HG03342 (cell line): ENCODE measurements around the gene P3R3URF.
"Not testable (repeated sequence)": the region's sequence is repeated elsewhere in the genome, so short reads cannot be mapped to it uniquely, and the experiment has no call there.

Experiments
- ATAC-seq: cut with Tn5 transposase; IDR thresholded peaks from one replicate; pipeline ENCODE4 v1.9.1; 2021; ENCODE audit warnings: mild to moderate bottlenecking, moderate library complexity; ENCODE audit not compliant: unreplicated experiment

The P3R3URF gene

GRCh38 chr1:46176211-46176865 is at the start of gene P3R3URF:
P3R3URF (minus strand) TSS chr1:46176488; CDS start chr1:46176471, 17 bp downstream.
- no peak for ATAC-seq

- no peak for ATAC-seq
Measured at GRCh38 chr1:46224966-46225365, 48.7 kb upstream of the P3R3URF start.

DNA sequence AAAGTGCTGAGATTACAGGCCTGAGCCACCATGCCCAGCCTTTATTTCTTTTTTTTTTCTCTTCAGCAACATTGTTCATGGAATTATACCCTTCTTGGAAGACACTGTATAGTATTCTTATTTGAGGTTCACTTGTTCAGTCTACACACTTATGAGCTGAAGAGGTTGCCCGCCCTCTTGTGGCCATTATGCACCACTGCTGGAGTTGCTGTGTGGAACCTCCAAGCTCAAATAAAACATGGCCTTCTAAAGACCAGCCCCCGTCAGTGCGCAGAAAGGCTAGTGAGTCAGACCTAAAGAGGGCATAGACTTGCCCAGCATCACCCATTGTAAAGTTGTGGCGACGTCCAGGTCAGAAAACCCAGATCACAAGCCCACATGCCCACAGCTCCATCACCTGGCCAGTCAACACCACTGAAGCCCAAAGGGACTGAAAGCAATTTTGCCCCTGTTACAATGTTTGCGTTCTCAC is 47.2 kb upstream of the P3R3URF start:
- ATAC-seq = peak; percentile 76

- not testable (repeated sequence) for ATAC-seq
Measured at GRCh38 chr1:46223055-46223454, 46.8 kb upstream of the P3R3URF start.

- no peak for ATAC-seq
Measured at GRCh38 chr1:46221749-46222148, 45.5 kb upstream of the P3R3URF start.

DNA sequence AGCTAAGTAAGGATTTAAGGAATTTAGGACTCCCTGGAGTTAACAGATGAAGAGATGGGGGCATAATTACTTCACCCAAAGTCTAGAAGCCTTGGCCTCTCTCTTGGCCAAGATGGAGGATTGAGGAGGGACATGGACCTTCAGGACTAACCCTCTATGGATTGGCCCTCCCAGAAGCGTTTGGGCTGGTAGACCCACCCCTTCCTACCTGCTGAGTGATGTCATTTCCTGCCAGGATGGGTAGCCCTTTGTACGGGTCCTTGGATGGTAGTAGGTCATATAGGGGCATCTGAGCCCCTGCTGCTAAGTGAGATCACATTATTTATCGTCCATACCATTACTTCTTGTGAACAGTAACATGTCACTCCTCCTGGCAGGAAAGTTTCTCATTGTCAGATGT is 44.5 kb upstream of the P3R3URF start:
- no peak for ATAC-seq

DNA sequence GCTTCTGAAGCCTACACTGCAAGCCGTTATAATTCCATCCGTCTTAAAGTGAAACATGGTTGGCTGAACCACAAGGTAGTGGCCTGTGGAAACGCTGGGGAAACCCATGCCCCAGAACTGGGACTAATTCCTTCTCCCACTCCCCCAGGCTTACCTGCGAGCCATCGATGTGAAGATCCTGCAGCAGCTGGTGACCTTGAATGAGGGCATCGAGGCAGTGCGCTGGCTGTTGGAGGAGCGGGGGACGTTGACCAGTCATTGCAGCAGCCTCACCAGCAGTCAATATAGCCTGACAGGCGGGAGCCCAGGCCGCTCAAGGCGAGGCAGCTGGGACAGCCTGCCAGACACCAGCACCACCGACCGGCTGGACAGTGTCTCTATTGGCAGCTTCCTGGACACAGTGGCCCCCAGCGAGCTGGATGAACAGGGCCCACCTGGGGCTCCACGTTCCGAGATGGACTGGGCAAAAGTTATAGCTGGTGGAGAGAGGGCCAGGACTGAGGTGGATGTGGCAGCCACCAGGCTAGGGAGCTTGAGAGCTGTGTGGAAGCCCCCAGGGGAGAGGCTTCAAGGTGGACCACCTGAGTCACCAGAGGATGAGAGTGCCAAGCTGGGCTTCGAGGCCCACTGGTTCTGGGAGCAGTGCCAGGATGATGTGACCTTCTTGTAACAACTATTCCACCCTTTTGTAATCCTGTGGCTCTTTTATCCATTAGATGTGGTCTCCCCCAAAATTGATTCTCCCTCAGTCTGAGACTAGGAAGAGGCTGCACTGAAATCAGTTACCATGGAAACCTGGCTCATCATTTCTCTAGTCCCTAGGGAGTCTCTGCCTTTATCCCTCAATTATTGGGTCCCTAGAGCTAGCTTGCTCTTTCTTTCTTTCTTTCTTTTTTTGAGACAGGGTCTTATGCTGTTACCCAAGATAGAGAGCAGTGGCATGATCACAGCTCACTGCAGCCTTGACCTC is 43.5 kb upstream of the P3R3URF start:
- ATAC-seq = no peak

- no peak for ATAC-seq
Measured at GRCh38 chr1:46218443-46218842, 42.2 kb upstream of the P3R3URF start.

DNA sequence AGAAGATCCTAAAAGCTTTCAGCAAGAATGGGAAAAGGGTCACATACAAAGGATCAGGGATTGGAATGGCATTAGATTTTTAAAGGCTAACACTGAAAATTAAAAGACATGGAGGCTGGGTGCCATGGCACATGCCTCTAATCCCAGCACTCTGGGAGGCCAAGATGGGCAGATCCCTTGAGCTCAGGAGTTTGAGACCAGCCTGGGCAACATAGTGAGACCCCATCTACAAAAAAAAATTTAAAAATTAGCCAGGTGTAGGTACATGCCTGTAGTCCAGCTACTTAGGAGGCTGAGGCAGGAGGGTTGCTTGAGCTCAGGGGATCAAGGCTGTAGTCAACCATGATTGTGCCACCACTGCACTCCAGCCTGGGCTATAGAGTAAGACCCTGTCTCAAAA is 39.2 kb upstream of the P3R3URF start:
- ATAC-seq = no peak

DNA sequence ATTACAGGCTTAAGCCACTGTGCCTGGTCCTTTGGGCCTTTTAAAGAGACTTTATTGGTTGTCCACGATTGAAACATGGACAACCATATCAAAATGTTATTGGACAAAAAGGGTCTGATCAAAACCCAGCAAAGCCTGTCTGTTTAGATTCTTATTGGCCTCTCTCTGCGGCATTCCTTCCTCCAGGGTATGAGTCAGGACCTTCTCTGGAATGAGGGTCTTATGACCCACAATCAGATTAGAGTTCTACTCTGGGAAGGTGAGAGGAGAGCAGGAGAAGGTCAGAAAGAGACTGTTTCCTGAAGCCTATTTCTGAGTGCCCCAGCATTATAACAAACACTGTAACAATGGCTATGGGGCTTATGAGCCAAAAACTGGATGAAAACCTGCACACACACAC is 34.8 kb upstream of the P3R3URF start:
- ATAC-seq = no peak

- ATAC-seq = no peak
Measured at GRCh38 chr1:46210561-46210960, 34.3 kb upstream of the P3R3URF start.

- ATAC-seq = no peak
Measured at GRCh38 chr1:46206399-46206798, 30.1 kb upstream of the P3R3URF start.

DNA sequence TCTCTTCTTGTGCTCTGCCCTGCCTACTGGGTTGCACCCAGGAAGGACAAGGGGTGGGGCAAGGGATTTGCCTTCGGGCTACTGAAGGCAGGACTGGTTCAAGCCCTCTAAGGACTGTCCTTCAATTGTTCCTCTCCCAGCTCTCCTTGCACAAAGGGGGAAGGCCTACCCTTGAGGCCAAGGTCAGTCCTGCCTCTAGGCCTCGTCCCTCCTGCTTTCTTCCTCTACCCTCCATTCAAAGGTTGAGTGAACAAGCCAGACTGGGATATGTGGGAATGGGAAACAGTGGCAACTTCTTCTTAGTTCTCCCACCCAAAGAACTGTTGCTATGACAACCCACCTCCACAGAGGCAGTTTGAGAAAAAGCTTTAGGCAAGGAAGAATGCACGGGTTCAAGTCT is 29.5 kb upstream of the P3R3URF start:
- no peak for ATAC-seq

DNA sequence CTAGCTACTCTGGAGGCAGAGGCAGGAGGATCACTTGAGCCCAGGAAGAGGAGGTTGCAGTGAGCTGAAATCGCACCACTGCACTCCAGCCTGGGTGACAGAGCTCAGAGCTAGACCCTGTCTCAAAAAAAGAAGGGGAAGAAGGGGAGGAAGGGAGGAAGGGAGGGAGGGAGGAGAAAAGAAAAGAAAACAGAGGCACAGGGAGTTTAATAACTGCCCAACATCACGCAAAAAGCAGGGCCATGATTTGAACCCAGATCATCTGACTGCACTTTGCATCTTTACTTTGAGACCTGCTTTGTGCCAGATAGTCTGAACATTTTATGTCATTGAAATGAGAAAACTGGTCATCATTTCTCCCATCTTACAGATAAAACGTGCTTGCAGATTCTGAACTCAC is 28.9 kb upstream of the P3R3URF start:
- no peak for ATAC-seq

DNA sequence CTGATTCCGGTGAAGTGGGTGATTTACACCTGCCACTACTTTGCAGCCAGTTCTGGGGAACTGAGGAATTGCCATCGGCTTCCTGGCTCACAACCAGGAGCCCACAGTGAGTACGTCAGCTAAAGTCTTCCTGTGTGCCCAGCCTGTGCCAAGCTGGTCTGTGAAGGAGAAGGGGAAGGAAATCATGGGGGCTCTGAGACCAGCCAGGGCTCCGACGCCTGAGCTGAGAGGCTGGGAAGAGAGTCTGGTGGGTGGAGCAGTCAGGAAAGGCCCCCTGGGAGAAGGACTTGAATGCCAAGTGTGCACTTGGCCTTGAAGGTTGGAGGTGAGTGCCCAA is 28.1 kb upstream of the P3R3URF start:
- ATAC-seq = no peak

DNA sequence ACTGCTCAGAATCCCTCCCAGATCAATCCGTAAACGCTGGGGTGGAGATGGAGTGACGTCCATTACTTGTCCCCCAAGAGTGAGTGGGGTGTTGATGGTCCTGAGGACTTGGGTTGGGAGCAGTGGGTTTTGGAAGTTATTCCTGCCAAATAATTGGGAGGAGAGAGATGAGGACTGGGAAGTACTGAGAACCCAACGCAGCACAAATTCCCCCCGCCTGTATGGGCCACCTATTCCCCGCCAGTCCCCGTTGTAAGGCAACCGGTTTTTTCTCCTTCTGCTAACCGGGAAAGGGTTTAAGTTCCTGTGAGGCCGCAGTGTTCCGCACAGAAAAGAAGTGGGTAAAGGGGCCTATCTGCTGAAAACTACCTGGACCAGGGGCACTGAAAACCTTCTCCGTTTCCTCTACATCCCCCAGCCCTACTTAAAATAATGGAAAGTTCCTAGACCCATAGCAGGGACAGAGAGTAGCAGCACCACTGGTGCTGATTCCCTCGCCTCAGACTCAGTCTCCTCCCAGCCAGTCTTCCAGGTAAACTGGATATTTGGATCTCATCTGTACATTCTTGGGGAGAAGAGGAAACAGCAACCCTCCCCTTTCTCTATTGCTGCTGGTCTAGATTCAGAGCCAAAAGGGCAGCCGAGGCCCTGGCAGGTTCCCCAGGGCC is 27.6 kb upstream of the P3R3URF start:
- no peak for ATAC-seq

GRCh38 chr1:46199233-46199749 is 23.0 kb upstream of the P3R3URF start:
- no peak for ATAC-seq

- peak; percentile 87 for ATAC-seq
Measured at GRCh38 chr1:46197964-46198811, 21.9 kb upstream of the P3R3URF start, which contains the start of gene POMGNT1. POMGNT1 (minus strand) TSS chr1:46198434; CDS start chr1:46197821, 613 bp downstream.

GRCh38 chr1:46197560-46197963 is 21.3 kb upstream of the P3R3URF start:
- no peak for ATAC-seq

GRCh38 chr1:46196609-46197008 is 20.3 kb upstream of the P3R3URF start:
- no peak for ATAC-seq
